Endothelial cell of umbilical vein (primary cell): ENCODE measurements around the gene UPF2. TPM values are rescaled to one million over a fixed set of nuclear protein-coding genes. Genes with fewer than 3 reads are reported as not detected.

Experiments
- BruUV-seq: library from RNA; stranded (reverse); fragments of 400-500 nt; replicated peaks from 2 replicates; lab custom pipeline; 2021; lab: Mats Ljungman, UMichigan
- CTCF ChIA-PET: fragments of 300-600, 350-600 bp; sonication (Branson Sonifier 250); formaldehyde crosslinking; loops from one replicate; lab custom pipeline; 2021; ENCODE audit warnings: antibody characterized with exemption, inconsistent platforms; lab: Charles Lee
- POLR2A ChIA-PET: fragments of 300-600, 350-600 bp; sonication (Branson Sonifier 250); formaldehyde crosslinking; loops from one replicate; lab custom pipeline; 2021; ENCODE audit warnings: antibody characterized with exemption, inconsistent platforms; lab: Charles Lee
- DNase-seq: peaks from one replicate; pipeline ENCODE4 v3.0.0-alpha.2; 2011; ENCODE audit warnings: low read depth, low spot score
- FAIRE-seq: peaks from 2 replicates; lab custom pipeline; 2011; peaks lifted over from hg19 to GRCh38; lab: Jason Lieb, UNC
- H2AFZ ChIP-seq: 2 replicates; pipeline ENCODE4 v1.6.0; 2012; ENCODE audit warnings: low read depth, low read length, control low read depth, inconsistent platforms
- H3K27ac ChIP-seq: 2 replicates; pipeline ENCODE4 v1.5.1; 2011; ENCODE audit warnings: low read depth, mild to moderate bottlenecking, control low read depth, low read length, moderate library complexity; ENCODE audit not compliant: insufficient read depth
- H3K27me3 ChIP-seq, 2 experiments: 2 replicates each; pipeline versions ENCODE4 v1.6.0 to v1.6.1; 2011; ENCODE audit warnings: low read length in 2 of 2, mixed read lengths in 1 of 2; ENCODE audit not compliant: control insufficient read depth in 2 of 2, insufficient read depth in 2 of 2
- H3K36me3 ChIP-seq, 2 experiments: 2 replicates in 1 of 2; 3 replicates in 1 of 2; pipeline ENCODE4 v1.5.1; 2011; ENCODE audit warnings: low read length in 2 of 2, mild to moderate bottlenecking in 1 of 2, moderate library complexity in 1 of 2; ENCODE audit not compliant: control insufficient read depth in 2 of 2, insufficient read depth in 2 of 2; ENCODE audit errors: extremely low read depth in 1 of 2
- H3K4me1 ChIP-seq: 3 replicates; pipeline ENCODE4 v1.5.1; 2011; ENCODE audit warnings: mild to moderate bottlenecking, low read length; ENCODE audit not compliant: control insufficient read depth, insufficient read depth; ENCODE audit errors: extremely low read depth
- H3K4me2 ChIP-seq: 2 replicates; pipeline ENCODE4 v1.6.1; 2011; ENCODE audit warnings: low read length, control low read depth, mixed read lengths; ENCODE audit not compliant: insufficient read depth
- H3K4me3 ChIP-seq, 3 experiments: fragments of 200-600 bp in 1 of 3; sonication (generic), shearing (Covaris generic) in 1 of 3; replicated peaks in 1 of 3; 2 replicates each; pipeline ENCODE4 v1.5.1; 2011 to 2016; ENCODE audit warnings: control low read depth in 3 of 3, low read length in 3 of 3, mild to moderate bottlenecking in 2 of 3, inconsistent platforms in 1 of 3, low read depth in 1 of 3, moderate library complexity in 1 of 3; ENCODE audit not compliant: insufficient read depth in 1 of 3
- H3K79me2 ChIP-seq: 2 replicates; pipeline ENCODE4 v1.6.0; 2012; ENCODE audit warnings: low read length, inconsistent platforms; ENCODE audit not compliant: control insufficient read depth, insufficient read depth
- H3K9ac ChIP-seq: replicated peaks from 2 replicates; pipeline ENCODE3; 2011; ENCODE audit warnings: low read length, control low read depth; ENCODE audit not compliant: insufficient read depth; ENCODE audit errors: extremely low read depth
- H3K9me1 ChIP-seq: replicated peaks from 3 replicates; pipeline ENCODE4 v1.6.0; 2011; ENCODE audit warnings: mild to moderate bottlenecking, low read length; ENCODE audit not compliant: control insufficient read depth, insufficient read depth; ENCODE audit errors: extremely low read depth
- H3K9me3 ChIP-seq: replicated peaks from 2 replicates; pipeline ENCODE4 v1.5.1; 2012; ENCODE audit warnings: low read length, inconsistent platforms; ENCODE audit not compliant: control insufficient read depth, insufficient read depth
- H4K20me1 ChIP-seq: replicated peaks from 2 replicates; pipeline ENCODE3; 2011; ENCODE audit warnings: mild to moderate bottlenecking, low read length; ENCODE audit not compliant: control insufficient read depth, insufficient read depth; ENCODE audit errors: extremely low read depth
- CTCF ChIP-seq, 2 donors: IDR thresholded peaks; 1 replicate in 1 of 2; 2 replicates in 1 of 2; pipeline ENCODE4 v1.5.1; 2011; ENCODE audit warnings: low read length in 2 of 2, mild to moderate bottlenecking in 2 of 2, moderate library complexity in 2 of 2, control low read depth in 1 of 2, inconsistent platforms in 1 of 2, low read depth in 1 of 2; ENCODE audit not compliant: insufficient read depth in 1 of 2; ENCODE audit errors: extremely low read depth in 1 of 2
- EZH2 ChIP-seq: IDR thresholded peaks from 2 replicates; pipeline ENCODE4 v1.6.1; 2012; ENCODE audit warnings: borderline replicate concordance, low read depth, mild to moderate bottlenecking, moderate library complexity, low read length, inconsistent platforms; ENCODE audit not compliant: severe bottlenecking
- FOS ChIP-seq: IDR thresholded peaks from 2 replicates; pipeline ENCODE4 v1.6.1; 2011; ENCODE audit warnings: mild to moderate bottlenecking, low read length, moderate library complexity, borderline replicate concordance; ENCODE audit not compliant: insufficient read depth
- GATA2 ChIP-seq: IDR thresholded peaks from 2 replicates; pipeline ENCODE4 v1.7.0; 2011; ENCODE audit warnings: low read depth, mild to moderate bottlenecking, moderate library complexity, mixed read lengths, low read length; ENCODE audit not compliant: insufficient read length, insufficient read depth
- JUN ChIP-seq: IDR thresholded peaks from 2 replicates; pipeline ENCODE4 v1.6.1; 2011; ENCODE audit warnings: borderline replicate concordance, low read depth; ENCODE audit not compliant: insufficient read length, insufficient read depth
- MAX ChIP-seq: IDR thresholded peaks from 2 replicates; pipeline ENCODE4 v1.6.1; 2011; ENCODE audit not compliant: insufficient read depth, insufficient read length
- MYC ChIP-seq: IDR thresholded peaks from one replicate; pipeline ENCODE4 v1.6.1; 2011; ENCODE audit warnings: mild to moderate bottlenecking, low read depth, low read length
- POLR2A ChIP-seq: IDR thresholded peaks from 2 replicates; pipeline ENCODE4 v1.6.1; 2012; ENCODE audit warnings: low read depth, mild to moderate bottlenecking, control low read depth, low read length
- POLR2AphosphoS5 ChIP-seq: IDR thresholded peaks from 2 replicates; pipeline ENCODE4 v1.6.1; 2012; ENCODE audit warnings: low read depth, mild to moderate bottlenecking, control low read depth, low read length, moderate library complexity; ENCODE audit not compliant: insufficient read depth
- dilution Hi-C: fragments of 300-500 bp; cut with MboI; formaldehyde crosslinking; loops from one replicate; pipeline ENCODE4 v1.15.0; 2019; ENCODE audit warnings: low sequenced_read_pairs; ENCODE audit not compliant: extremely low pct_ligation_motif_present
- intact Hi-C: fragments of 100-400 bp; cut with micrococcal nuclease; formaldehyde crosslinking; loops from one replicate; pipeline ENCODE4 v1.10.0; 2022
- polyA plus RNA-seq, 4 experiments: library from polyadenylated mRNA; depleted of rRNA in 3 of 4; stranded (reverse) in 3 of 4; unstranded in 1 of 4; fragments of >200 nt; gene quantifications; 2 replicates each; pipeline versions ENCODE4 v1.2.1 to v1.2.3, GENCODE V29; 2011 to 2012; ENCODE audit warnings: missing spikeins in 1 of 4
- total RNA-seq: library from RNA; stranded (reverse); gene quantifications from 2 replicates; pipeline ENCODE4 v1.2.3, GENCODE V29; 2021

The UPF2 gene
- total and polyA plus RNA-seq, 2 donors (not counting 3 experiments of a cell fraction or from before 2014, with no cell fraction given) = 4.8 to 27.7 TPM

- dilution Hi-C loops (no loop called here), intact Hi-C loops (no loop called here)
- no peaks in the 10 kb centered on the region for H3K27me3 ChIP-seq
- H2AFZ ChIP-seq = no peak overlapping the region
- no peak for TF ChIP-seq GATA2
- no peak for TF ChIP-seq POLR2AphosphoS5
- TF ChIP-seq FOS = no peak
- TF ChIP-seq POLR2A = no peak
- no peak for TF ChIP-seq EZH2
- TF ChIP-seq CTCF (IDR thresholded peaks at IDR 0.05; ENCODE audit: extremely low read depth in 1 of 2, insufficient read depth in 1 of 2, low read depth in 1 of 2, low read length in 2 of 2) = no peak
- TF ChIP-seq JUN = no peak
- no peak for TF ChIP-seq MAX
- no peak for TF ChIP-seq MYC
- no TSS peak for BruUV-seq
- H4K20me1 ChIP-seq = no peaks in the 10 kb centered on the region
- no peak for DNase-seq
- no peak for FAIRE-seq
- H3K9ac ChIP-seq = no peak overlapping the region
- H3K4me1 ChIP-seq = no peaks in the 10 kb centered on the region
- H3K79me2 ChIP-seq = no peaks in the 10 kb centered on the region
- POLR2A ChIA-PET = no interaction called here
- no peak overlapping the region for H3K4me3 ChIP-seq
- H3K9me3 ChIP-seq = no peaks in the 10 kb centered on the region
- H3K27ac ChIP-seq = no peak overlapping the region
- no peak overlapping the region for H3K4me2 ChIP-seq
- H3K9me1 ChIP-seq = no peaks in the 10 kb centered on the region
- peaks cover 0 to 1% of the 10 kb centered on the region in 2 experiments for H3K36me3 ChIP-seq
- CTCF ChIA-PET = interaction anchor here (0.7 kb wide), 1 partner anchor 88 kb away, joined by 3 read pairs; no protein-coding TSS in a partner anchor
Observed at GRCh38 chr10:12081470-12081869, 38.9 kb upstream of the UPF2 start.
